KMS-11 (cell line): ENCODE results near the gene C8A.

Source experiments
- H2AFZ ChIP-seq: fragments of 200-600 bp; sonication (generic); 2 replicates; pipeline ENCODE4 v1.6.1; 2016; ENCODE audit warnings: antibody characterized with exemption, mixed run types, low read depth
- H3K27ac ChIP-seq: fragments of 200-600 bp; sonication (generic); 2 replicates; pipeline ENCODE4 v1.6.1; 2016; ENCODE audit warnings: mild to moderate bottlenecking, mixed run types
- H3K27me3 ChIP-seq: fragments of 200-600 bp; sonication (generic); 2 replicates; pipeline ENCODE4 v1.6.1; 2017; ENCODE audit warnings: mild to moderate bottlenecking, low read depth, mixed run types, moderate library complexity; ENCODE audit not compliant: insufficient read depth
- H3K36me3 ChIP-seq: fragments of 200-600 bp; sonication (generic); 2 replicates; pipeline ENCODE4 v1.6.1; 2017; ENCODE audit warnings: mild to moderate bottlenecking, mixed run types; ENCODE audit not compliant: insufficient read depth
- H3K4me1 ChIP-seq: fragments of 200-600 bp; sonication (generic); 2 replicates; pipeline ENCODE4 v1.6.1; 2016; ENCODE audit warnings: mild to moderate bottlenecking, low read depth, mixed run types; ENCODE audit not compliant: poor library complexity, severe bottlenecking
- H3K4me2 ChIP-seq: fragments of 200-600 bp; sonication (generic); 2 replicates; pipeline ENCODE4 v1.7.0; 2016; ENCODE audit warnings: mild to moderate bottlenecking, mixed run types
- H3K4me3 ChIP-seq: fragments of 200-600 bp; sonication (generic); IDR thresholded peaks from 2 replicates; pipeline ENCODE4 v1.6.1; 2017; ENCODE audit warnings: low read depth, low read length, mixed read lengths; ENCODE audit not compliant: insufficient read depth
- H3K79me2 ChIP-seq: fragments of 200-600 bp; sonication (generic); 2 replicates; pipeline ENCODE4 v1.6.1; 2016; ENCODE audit warnings: low read depth, mixed run types; ENCODE audit not compliant: insufficient read depth
- H3K9ac ChIP-seq: fragments of 200-600 bp; sonication (generic); 2 replicates; pipeline ENCODE4 v1.6.1; 2016; ENCODE audit warnings: mild to moderate bottlenecking, mixed run types
- H4K20me1 ChIP-seq: fragments of 200-600 bp; sonication (generic); 2 replicates; pipeline ENCODE4 v1.6.1; 2016; ENCODE audit warnings: mild to moderate bottlenecking, mixed run types; ENCODE audit not compliant: insufficient read depth
- CTCF ChIP-seq: fragments of 200-600 bp; sonication (generic); conservative IDR thresholded peaks from 2 replicates; pipeline ENCODE4 v1.6.1; 2017; ENCODE audit warnings: low read depth, mild to moderate bottlenecking, antibody characterized with exemption, low read length, moderate library complexity, mixed read lengths

Gene C8A

GRCh38 chr1:56910441-56910985, 55.9 kb downstream of the C8A start:
- H3K4me1 ChIP-seq: no peaks in the 10 kb centered on the region
- no peaks in the 10 kb centered on the region for H3K36me3 ChIP-seq
- H3K27me3 ChIP-seq: no peaks in the 10 kb centered on the region
- no peak overlapping the region for H3K4me2 ChIP-seq
- no peaks in the 10 kb centered on the region for H4K20me1 ChIP-seq
- H3K9ac ChIP-seq: no peak overlapping the region
- no peak overlapping the region for H3K27ac ChIP-seq
- no peak for TF ChIP-seq CTCF
- no peak overlapping the region for H3K4me3 ChIP-seq
- no peaks in the 10 kb centered on the region for H3K79me2 ChIP-seq
- H2AFZ ChIP-seq: no peak overlapping the region

- Histone ChIP-seq H3K4me2 (no peak overlapping the region), H3K36me3 (no peaks in the 10 kb centered on the region)
Measured at GRCh38 chr1:56911098-56911938, 56.7 kb downstream of the C8A start.

GRCh38 chr1:56912325-56912724, 57.7 kb downstream of the C8A start:
- Histone ChIP-seq H3K4me3 (no peak overlapping the region), H4K20me1 (no peaks in the 10 kb centered on the region), H3K4me1 (no peaks in the 10 kb centered on the region), H3K4me2 (no peak overlapping the region), H3K27me3 (no peaks in the 10 kb centered on the region), H3K9ac (no peak overlapping the region), H3K36me3 (no peaks in the 10 kb centered on the region), H3K79me2 (no peaks in the 10 kb centered on the region), H3K27ac (no peak overlapping the region), H2AFZ (no peak overlapping the region)
- TF ChIP-seq CTCF: no peak

More at GRCh38 chr1:56911098-56911938, 56.7 kb downstream of the C8A start:
- no peak for TF ChIP-seq CTCF
- no peaks in the 10 kb centered on the region for H3K79me2 ChIP-seq
- no peak overlapping the region for H3K9ac ChIP-seq
- no peaks in the 10 kb centered on the region for H4K20me1 ChIP-seq
- no peak overlapping the region for H3K27ac ChIP-seq
- H3K4me1 ChIP-seq: no peaks in the 10 kb centered on the region
- no peaks in the 10 kb centered on the region for H3K27me3 ChIP-seq
- H2AFZ ChIP-seq: no peak overlapping the region
- H3K4me3 ChIP-seq: no peak overlapping the region

- Histone ChIP-seq H3K79me2 (no peaks in the 10 kb centered on the region), H3K4me1 (no peaks in the 10 kb centered on the region), H3K4me3 (no peak overlapping the region), H3K9ac (no peak overlapping the region), H3K27me3 (no peaks in the 10 kb centered on the region), H3K36me3 (no peaks in the 10 kb centered on the region), H4K20me1 (no peaks in the 10 kb centered on the region), H2AFZ (no peak overlapping the region), H3K4me2 (no peak overlapping the region), H3K27ac (no peak overlapping the region)
- no peak for TF ChIP-seq CTCF
Measured at GRCh38 chr1:56915960-56916359, 61.4 kb downstream of the C8A start.
